Measurements from ENCODE around the gene SYCP2L. TPM values are rescaled to one million over a fixed set of nuclear protein-coding genes. Genes with fewer than 3 reads are reported as not detected.

SYCP2L gene
- total and polyA plus RNA-seq, 2 experiments from 2014 or later = 10.5 to 11.0 TPM

- Histone ChIP-seq H3K79me2 (replicated peaks; ENCODE audit: insufficient read depth) (no peaks in the 10 kb centered on the region), H3K36me3 (ENCODE audit: insufficient read depth) (no peaks in the 10 kb centered on the region), H3K4me1 (ENCODE audit: insufficient read depth) (0 out of 2 replicates have a peak, but pooled peaks cover 6% of the 10 kb centered on the region), H2AFZ (peak overlapping the region; percentile 93), H3K4me3 (peak overlapping the region; percentile 68), H3F3A (replicated peaks; ENCODE audit: low read depth) (0 out of 2 replicates have a peak, but pooled peaks cover 2% of the 10 kb centered on the region), H4K20me1 (replicated peaks; ENCODE audit: insufficient read depth) (no peaks in the 10 kb centered on the region), H3K27me3 (ENCODE audit: insufficient read depth) (peaks cover 76% of the 10 kb centered on the region), H3K27ac (ENCODE audit: low read depth) (no peak overlapping the region), H3K9me2 (ENCODE audit: insufficient read depth) (no peaks in the 10 kb centered on the region), H3K4me2 (peak overlapping the region; percentile 93)
- no peak overlapping the region for H3K27ac Mint-ChIP-seq
- peaks cover 3% of the 10 kb centered on the region; the same call in 2 of the 3 replicates for H3K4me1 Mint-ChIP-seq
- H3K4me3 Mint-ChIP-seq = peak overlapping the region; percentile 82
- ATAC-seq = peak; percentile 41
- peak; percentile 76 for DNase-seq (ENCODE audit: low spot score)
- H3K27me3 Mint-ChIP-seq (ENCODE audit: insufficient read depth, low read depth, poor library complexity) = peaks cover 78% of the 10 kb centered on the region
- TF ChIP-seq REST (IDR thresholded peaks at IDR 0.05; ENCODE audit: unreplicated experiment) = no peak
- TF ChIP-seq ZNF462 (CRISPR knock-in tag; IDR thresholded peaks at IDR 0.05) = no peak
- no peak for TF ChIP-seq CTCF (conservative IDR thresholded peaks at IDR 0.05; ENCODE audit: low read depth in 2 of 2)
- no peak for TF ChIP-seq JUNB (IDR thresholded peaks at IDR 0.05; ENCODE audit: unreplicated experiment)
- no peak; the same call in 1 of the 2 replicates for TF ChIP-seq POLR2AphosphoS5 (IDR thresholded peaks at IDR 0.05; ENCODE audit: low read depth)
- no peak for TF ChIP-seq ETS1 (IDR thresholded peaks at IDR 0.05)
- TF ChIP-seq CREB1 (CRISPR knock-in tag; IDR thresholded peaks at IDR 0.05; ENCODE audit: low read depth) = no peak
- no peak for TF ChIP-seq EZH2 (IDR thresholded peaks at IDR 0.05; ENCODE audit: low read depth, unreplicated experiment)
- no peaks in the 10 kb centered on the region for H3K36me3 Mint-ChIP-seq (ENCODE audit: low read depth)
- no peaks in the 10 kb centered on the region; the same call in 2 of the 3 replicates for H3K9me3 Mint-ChIP-seq
Measured at GRCh38 chr6:10882657-10883171, 4.1 kb upstream of the SYCP2L start.
